ENCODE results near the gene LAMC2.

DNA sequence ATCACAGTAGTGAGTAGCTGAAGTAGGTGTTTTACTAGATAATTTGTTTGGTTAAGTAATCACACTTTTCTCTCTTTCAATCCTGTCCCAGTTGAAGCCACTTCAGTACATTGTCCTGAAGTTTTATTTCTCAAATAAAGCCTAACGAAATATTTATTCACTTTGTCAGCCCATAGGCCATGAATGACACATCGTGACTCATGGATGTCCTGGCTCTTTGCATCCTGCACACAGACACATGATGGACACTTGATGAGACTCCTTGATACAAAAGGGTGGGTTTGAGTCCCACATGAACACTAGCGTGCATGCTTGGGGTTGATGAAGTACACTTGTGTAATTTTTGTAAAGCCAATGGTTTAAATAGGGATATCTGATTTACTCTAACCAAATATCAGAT lies 22.7 kb upstream of the LAMC2 start:
- TF ChIP-seq POLR2A (IDR thresholded peaks at IDR 0.05) = no peak
- TF ChIP-seq, protein P1, sequence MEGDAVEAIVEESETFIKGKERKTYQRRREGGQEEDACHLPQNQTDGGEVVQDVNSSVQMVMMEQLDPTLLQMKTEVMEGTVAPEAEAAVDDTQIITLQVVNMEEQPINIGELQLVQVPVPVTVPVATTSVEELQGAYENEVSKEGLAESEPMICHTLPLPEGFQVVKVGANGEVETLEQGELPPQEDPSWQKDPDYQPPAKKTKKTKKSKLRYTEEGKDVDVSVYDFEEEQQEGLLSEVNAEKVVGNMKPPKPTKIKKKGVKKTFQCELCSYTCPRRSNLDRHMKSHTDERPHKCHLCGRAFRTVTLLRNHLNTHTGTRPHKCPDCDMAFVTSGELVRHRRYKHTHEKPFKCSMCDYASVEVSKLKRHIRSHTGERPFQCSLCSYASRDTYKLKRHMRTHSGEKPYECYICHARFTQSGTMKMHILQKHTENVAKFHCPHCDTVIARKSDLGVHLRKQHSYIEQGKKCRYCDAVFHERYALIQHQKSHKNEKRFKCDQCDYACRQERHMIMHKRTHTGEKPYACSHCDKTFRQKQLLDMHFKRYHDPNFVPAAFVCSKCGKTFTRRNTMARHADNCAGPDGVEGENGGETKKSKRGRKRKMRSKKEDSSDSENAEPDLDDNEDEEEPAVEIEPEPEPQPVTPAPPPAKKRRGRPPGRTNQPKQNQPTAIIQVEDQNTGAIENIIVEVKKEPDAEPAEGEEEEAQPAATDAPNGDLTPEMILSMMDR (IDR thresholded peaks at IDR 0.05) = no peak

Measured in testis (tissue), 2 donors.